Ishikawa (cell line): ENCODE data around the gene TMEM72.

Experiments used
- CEBPB ChIP-seq: IDR thresholded peaks from 2 replicates; pipeline ENCODE4 v1.6.1; 2012
- CREB1 ChIP-seq: IDR thresholded peaks from 2 replicates; pipeline ENCODE4 v1.6.1; 2012; ENCODE audit warnings: low read depth
- EGR1 ChIP-seq: IDR thresholded peaks from 2 replicates; pipeline ENCODE4 v1.6.1; 2012
- EP300 ChIP-seq: IDR thresholded peaks from 2 replicates; pipeline ENCODE4 v1.6.1; 2012; ENCODE audit warnings: borderline replicate concordance
- FOXM1 ChIP-seq: IDR thresholded peaks from 2 replicates; pipeline ENCODE4 v1.6.1; 2012; ENCODE audit warnings: low read depth, borderline replicate concordance
- NFIC ChIP-seq: IDR thresholded peaks from 2 replicates; pipeline ENCODE4 v1.6.1; 2012
- RAD21 ChIP-seq: IDR thresholded peaks from 2 replicates; pipeline ENCODE4 v1.6.1; 2012; ENCODE audit warnings: low read depth
- TAF1 ChIP-seq: IDR thresholded peaks from 2 replicates; pipeline ENCODE4 v1.6.1; 2012; ENCODE audit warnings: low read depth, mild to moderate bottlenecking
- TEAD4 ChIP-seq: IDR thresholded peaks from 2 replicates; pipeline ENCODE4 v1.6.1; 2012
- USF1 ChIP-seq: IDR thresholded peaks from 2 replicates; pipeline ENCODE4 v1.6.1; 2012
- YY1 ChIP-seq: IDR thresholded peaks from 2 replicates; pipeline ENCODE4 v1.6.1; 2012; ENCODE audit warnings: low read depth
- ZBTB7A ChIP-seq: IDR thresholded peaks from 2 replicates; pipeline ENCODE4 v1.6.1; 2012; ENCODE audit warnings: low read depth
- TF ChIP-seq, protein P1 (sequence below): IDR thresholded peaks from 2 replicates; pipeline ENCODE4 v1.6.1; 2012; ENCODE audit warnings: low read depth, mild to moderate bottlenecking
- TF ChIP-seq, protein P2 (sequence below): IDR thresholded peaks from 2 replicates; pipeline ENCODE4 v1.6.1; 2012

DNA sequence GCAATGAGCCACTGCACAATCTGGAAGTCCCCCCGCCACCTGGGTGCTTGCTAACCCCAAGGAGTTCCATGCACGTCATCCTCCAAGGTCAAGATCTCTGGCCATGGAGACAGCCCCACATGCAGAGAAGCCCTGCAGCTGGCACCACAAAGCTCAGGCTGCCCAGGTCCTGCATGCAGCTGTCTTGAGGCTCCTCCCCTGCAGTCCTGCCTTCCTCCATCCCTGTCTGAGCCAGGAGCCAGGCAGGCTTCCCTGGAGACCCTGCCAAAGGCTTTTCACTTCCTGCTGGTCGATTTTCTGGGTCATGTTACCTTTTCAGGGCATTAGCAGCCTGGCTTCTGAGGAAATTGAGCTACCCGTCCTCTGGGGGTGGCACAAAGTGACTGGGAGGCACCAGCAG is 12.5 kb upstream of the TMEM72 start:
- TF ChIP-seq EP300 (no peak), TAF1 (no peak), NFIC (no peak), RAD21 (no peak), EGR1 (no peak), YY1 (no peak), FOXM1 (no peak), USF1 (no peak), ZBTB7A (no peak), CEBPB (no peak), TEAD4 (no peak), CREB1 (no peak)
- TF ChIP-seq, protein P1, sequence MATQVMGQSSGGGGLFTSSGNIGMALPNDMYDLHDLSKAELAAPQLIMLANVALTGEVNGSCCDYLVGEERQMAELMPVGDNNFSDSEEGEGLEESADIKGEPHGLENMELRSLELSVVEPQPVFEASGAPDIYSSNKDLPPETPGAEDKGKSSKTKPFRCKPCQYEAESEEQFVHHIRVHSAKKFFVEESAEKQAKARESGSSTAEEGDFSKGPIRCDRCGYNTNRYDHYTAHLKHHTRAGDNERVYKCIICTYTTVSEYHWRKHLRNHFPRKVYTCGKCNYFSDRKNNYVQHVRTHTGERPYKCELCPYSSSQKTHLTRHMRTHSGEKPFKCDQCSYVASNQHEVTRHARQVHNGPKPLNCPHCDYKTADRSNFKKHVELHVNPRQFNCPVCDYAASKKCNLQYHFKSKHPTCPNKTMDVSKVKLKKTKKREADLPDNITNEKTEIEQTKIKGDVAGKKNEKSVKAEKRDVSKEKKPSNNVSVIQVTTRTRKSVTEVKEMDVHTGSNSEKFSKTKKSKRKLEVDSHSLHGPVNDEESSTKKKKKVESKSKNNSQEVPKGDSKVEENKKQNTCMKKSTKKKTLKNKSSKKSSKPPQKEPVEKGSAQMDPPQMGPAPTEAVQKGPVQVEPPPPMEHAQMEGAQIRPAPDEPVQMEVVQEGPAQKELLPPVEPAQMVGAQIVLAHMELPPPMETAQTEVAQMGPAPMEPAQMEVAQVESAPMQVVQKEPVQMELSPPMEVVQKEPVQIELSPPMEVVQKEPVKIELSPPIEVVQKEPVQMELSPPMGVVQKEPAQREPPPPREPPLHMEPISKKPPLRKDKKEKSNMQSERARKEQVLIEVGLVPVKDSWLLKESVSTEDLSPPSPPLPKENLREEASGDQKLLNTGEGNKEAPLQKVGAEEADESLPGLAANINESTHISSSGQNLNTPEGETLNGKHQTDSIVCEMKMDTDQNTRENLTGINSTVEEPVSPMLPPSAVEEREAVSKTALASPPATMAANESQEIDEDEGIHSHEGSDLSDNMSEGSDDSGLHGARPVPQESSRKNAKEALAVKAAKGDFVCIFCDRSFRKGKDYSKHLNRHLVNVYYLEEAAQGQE, result no peak
- TF ChIP-seq, protein P2, sequence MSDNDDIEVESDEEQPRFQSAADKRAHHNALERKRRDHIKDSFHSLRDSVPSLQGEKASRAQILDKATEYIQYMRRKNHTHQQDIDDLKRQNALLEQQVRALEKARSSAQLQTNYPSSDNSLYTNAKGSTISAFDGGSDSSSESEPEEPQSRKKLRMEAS, result no peak
